VCaP (cell line): Measurements from ENCODE around the gene PTPN3.

Experiments
- H3K27ac ChIP-seq: fragments of 450-650 bp; 2 replicates; pipeline ENCODE4 v1.5.1; 2017
- CTCF ChIP-seq: fragments of 450-650 bp; conservative IDR thresholded peaks from 2 replicates; pipeline ENCODE4 v1.5.1; 2017; ENCODE audit warnings: mild to moderate bottlenecking, moderate library complexity

The PTPN3 gene

DNA sequence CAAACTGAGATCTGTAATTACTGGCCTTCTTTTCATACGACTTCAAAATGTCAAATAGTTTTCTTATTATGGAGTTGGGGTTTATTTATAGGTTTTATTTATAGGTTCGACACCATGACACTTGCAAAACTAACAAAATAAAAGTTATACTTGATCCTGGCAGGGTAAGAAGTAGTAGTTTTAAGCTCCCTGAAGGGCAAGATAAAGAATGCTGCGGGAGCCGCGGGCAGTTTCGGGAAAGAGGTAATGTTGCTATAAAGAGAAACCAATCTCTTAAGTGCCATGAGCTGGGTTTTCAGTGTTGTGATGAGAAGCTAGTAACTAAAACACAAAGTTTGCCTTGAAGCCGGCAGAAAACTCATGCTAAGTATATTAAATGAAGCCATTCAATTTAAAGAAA is 24.8 kb downstream of the PTPN3 start:
- peak overlapping the region; percentile 99 for H3K27ac ChIP-seq
- no peak for TF ChIP-seq CTCF

GRCh38 chr9:109471475-109472393 is 26.4 kb downstream of the PTPN3 start:
- TF ChIP-seq CTCF = no peak
- H3K27ac ChIP-seq = peak overlapping the region; percentile 99; the same call in 1 of the 2 replicates

- peak overlapping the region; percentile 99; the same call in 1 of the 2 replicates for H3K27ac ChIP-seq
- TF ChIP-seq CTCF = peak; percentile 100
These were observed 28.3 kb downstream of the PTPN3 start for GRCh38 chr9:109469646-109470358.

DNA sequence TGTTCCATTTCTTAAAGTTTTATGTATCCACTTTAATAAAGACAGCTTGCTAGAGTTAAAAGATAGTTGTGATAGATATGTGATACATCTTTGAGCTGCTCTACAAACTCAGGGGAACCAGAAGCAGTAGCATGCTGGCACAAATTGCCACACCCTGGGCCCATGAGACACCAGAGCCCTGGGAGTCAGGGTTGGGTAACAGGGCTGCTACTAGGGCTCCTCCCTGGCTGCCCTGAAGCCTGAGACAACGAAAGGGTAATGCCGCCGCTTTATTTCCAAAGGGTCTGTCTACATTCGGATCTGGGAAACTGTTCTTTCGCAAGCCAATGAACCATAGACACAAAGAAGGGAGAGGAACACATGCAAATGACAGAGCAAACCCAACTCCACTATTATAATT is 29.2 kb downstream of the PTPN3 start:
- peak overlapping the region; percentile 2; the same call in 1 of the 2 replicates for H3K27ac ChIP-seq
- TF ChIP-seq CTCF = no peak

DNA sequence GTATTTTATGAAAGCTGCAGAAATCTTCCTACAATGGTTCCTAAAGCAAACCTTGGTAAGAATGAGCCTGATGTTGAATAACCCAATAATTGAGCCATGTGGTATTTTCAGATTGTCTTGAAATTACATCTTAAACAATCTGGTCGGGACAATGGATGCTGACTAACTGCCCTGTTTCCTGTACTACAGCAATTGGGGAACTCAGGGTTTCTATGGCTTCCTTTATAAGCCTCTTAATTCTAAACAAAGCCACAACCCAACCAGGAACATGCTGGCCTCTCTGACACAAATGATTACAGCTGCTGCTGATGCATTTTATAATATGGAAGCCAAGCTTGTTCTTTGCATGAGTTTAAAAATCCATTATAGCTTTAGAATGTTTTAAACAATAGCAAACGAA is 30.2 kb downstream of the PTPN3 start:
- TF ChIP-seq CTCF = no peak
- no peak overlapping the region for H3K27ac ChIP-seq

GRCh38 chr9:109466623-109467590 is 31.2 kb downstream of the PTPN3 start:
- no peak overlapping the region for H3K27ac ChIP-seq
- TF ChIP-seq CTCF = no peak
